Endothelial cell of hepatic sinusoid (primary cell): ENCODE measurements around the gene APBB1IP.
"Not testable (repeated sequence)": the region's sequence is repeated elsewhere in the genome, so short reads cannot be mapped to it uniquely, and the experiment has no call there.

Source experiments
- in situ Hi-C: cut with HindIII; loops from 2 replicates; pipeline ENCODE4 v1.10.0; 2017; ENCODE audit warnings: low sequenced_read_pairs

The APBB1IP gene, protein sequence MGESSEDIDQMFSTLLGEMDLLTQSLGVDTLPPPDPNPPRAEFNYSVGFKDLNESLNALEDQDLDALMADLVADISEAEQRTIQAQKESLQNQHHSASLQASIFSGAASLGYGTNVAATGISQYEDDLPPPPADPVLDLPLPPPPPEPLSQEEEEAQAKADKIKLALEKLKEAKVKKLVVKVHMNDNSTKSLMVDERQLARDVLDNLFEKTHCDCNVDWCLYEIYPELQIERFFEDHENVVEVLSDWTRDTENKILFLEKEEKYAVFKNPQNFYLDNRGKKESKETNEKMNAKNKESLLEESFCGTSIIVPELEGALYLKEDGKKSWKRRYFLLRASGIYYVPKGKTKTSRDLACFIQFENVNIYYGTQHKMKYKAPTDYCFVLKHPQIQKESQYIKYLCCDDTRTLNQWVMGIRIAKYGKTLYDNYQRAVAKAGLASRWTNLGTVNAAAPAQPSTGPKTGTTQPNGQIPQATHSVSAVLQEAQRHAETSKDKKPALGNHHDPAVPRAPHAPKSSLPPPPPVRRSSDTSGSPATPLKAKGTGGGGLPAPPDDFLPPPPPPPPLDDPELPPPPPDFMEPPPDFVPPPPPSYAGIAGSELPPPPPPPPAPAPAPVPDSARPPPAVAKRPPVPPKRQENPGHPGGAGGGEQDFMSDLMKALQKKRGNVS

GRCh38 chr10:26437637-26438461, at the start of gene APBB1IP:
Gene APBB1IP (plus strand): TSS chr10:26438341. CDS start chr10:26492327, 53,986 bp downstream.
- in situ Hi-C loops, result no loop called here

GRCh38 chr10:26389533-26389932, 48.6 kb upstream of the APBB1IP start:
- in situ Hi-C loops, result no loop called here

- in situ Hi-C loops, result no loop called here
Observed at GRCh38 chr10:26391701-26392695, 46.1 kb upstream of the APBB1IP start.

DNA sequence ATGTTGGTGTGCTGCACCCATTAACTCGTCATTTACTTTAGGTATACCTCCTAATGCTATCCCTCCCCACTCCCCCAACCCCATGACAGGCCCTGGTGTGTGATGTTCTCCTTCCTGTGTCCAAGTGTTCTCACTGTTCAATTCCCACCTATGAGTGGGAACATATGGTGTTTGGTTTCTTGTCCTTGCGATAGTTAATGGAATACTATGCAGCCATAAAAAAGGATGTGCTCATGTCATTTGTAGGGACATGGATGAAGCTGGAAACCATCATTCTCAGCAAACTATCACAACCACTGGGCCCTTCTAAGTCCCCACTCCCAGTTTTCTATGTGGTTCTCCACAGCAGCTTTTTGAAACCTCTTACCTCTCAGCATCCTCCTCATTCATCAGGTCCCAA, 39.8 kb upstream of the APBB1IP start:
- in situ Hi-C loops, result not testable (repeated sequence)

GRCh38 chr10:26407406-26407969, 30.7 kb upstream of the APBB1IP start:
- in situ Hi-C loops, result no loop called here

GRCh38 chr10:26408858-26409494, 29.2 kb upstream of the APBB1IP start:
- in situ Hi-C loops, result no loop called here

- in situ Hi-C loops, result no loop called here
Observed at GRCh38 chr10:26410356-26410755, 27.8 kb upstream of the APBB1IP start.

DNA sequence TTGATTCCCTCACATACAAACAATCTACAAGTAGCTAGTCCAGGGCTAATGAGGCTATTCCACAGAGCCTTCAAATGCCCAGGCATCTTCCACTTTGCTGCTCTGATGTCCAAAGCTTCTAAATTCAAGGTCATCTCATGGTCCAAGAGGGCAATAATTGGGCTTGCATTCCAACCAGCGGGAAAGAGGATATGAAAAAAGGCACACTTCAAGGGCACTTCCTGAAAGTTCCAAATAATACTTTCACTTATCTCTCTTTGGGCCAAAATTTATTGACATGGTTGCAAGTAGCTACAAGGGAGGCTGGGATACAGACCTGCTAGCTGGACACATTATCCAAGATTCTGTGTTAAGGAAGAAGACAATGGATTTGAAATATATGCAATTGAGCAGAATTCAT, 25.2 kb upstream of the APBB1IP start:
- in situ Hi-C loops, result no loop called here

DNA sequence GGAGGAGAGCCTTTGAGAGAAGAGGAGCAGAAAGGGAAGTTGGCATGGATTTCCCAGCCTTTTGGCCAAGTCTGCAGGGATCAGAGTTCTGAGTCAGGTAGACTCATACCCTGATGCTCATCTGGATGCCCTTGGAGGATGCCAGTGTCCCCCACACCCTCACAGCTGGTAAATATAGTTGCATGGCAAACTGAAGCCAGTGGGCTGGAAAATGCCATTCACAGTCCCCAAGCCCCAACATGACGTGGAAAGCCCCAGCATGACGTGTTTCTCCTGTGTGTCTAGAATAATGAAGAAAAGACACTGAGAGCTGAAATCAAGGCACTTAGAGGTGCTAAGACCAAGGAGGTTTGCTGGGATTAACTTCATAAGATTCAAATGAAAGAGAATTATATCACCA, 24.8 kb upstream of the APBB1IP start:
- in situ Hi-C loops, result no loop called here

DNA sequence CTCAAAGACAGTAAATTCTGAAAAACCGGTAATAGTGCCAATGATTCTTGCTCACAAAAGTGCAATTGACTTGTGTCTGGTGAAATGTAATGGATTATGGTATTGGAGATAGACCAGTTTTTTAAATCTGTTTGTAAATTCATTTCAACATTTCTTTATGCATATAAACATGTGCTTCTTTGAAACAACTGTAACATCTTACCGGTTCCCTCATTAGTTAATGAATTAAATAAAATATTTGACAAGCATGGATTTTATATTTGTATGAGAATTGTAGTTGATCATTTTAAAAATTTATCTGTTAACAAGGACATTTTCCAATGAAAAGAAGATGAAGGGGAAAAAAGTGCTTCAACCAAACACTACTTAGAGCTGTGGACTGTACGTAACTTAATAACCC, 21.0 kb upstream of the APBB1IP start:
- in situ Hi-C loops, result no loop called here

- in situ Hi-C loops, result no loop called here
Observed at GRCh38 chr10:26422977-26423376, 15.2 kb upstream of the APBB1IP start.

GRCh38 chr10:26423722-26424121, 14.4 kb upstream of the APBB1IP start:
- in situ Hi-C loops, result no loop called here

- in situ Hi-C loops, result no loop called here
Observed at GRCh38 chr10:26430641-26431163, 7.4 kb upstream of the APBB1IP start.

DNA sequence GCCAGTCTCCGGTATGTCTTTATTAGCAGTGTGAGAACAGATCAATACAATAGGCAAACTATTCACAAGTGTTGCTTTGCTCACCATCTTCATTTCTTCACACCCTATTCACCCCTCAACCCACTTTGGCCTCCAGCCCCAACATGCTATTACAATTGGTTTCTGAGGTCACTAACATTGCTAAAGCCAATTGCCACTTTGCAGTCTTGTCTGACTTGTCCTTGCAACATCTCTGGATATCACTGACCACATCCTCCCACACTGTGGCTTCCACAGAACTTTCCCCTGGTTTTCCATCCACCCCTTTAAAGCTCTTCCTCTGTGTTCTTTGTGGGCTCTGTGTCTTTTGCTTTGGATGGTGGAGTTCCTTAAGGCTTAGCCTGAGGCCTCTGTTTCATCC, 5.2 kb upstream of the APBB1IP start:
- in situ Hi-C loops, result no loop called here

GRCh38 chr10:26435852-26436251, 2.3 kb upstream of the APBB1IP start:
- in situ Hi-C loops, result no loop called here

DNA sequence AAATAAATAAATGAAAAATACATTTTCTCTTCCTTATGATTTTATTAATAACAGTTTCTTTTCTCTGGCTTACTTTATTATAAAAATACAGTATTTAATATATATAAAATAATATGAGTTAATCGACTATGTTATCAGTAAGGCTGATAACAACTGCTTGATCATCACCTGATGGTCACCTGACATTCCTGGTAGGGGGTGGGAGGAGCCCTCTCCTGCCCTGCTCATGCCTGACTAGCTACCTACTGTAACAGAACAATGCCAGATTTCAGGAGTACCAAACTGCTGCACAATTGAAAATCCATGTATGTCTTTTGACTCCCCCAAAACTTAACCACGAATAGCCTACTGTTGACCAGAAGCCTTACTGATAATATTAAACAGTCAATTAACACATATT, 1.3 kb upstream of the APBB1IP start:
- in situ Hi-C loops, result no loop called here

- in situ Hi-C loops, result no loop called here
Observed at GRCh38 chr10:26438534-26439341, 597 bp downstream of the APBB1IP start.

DNA sequence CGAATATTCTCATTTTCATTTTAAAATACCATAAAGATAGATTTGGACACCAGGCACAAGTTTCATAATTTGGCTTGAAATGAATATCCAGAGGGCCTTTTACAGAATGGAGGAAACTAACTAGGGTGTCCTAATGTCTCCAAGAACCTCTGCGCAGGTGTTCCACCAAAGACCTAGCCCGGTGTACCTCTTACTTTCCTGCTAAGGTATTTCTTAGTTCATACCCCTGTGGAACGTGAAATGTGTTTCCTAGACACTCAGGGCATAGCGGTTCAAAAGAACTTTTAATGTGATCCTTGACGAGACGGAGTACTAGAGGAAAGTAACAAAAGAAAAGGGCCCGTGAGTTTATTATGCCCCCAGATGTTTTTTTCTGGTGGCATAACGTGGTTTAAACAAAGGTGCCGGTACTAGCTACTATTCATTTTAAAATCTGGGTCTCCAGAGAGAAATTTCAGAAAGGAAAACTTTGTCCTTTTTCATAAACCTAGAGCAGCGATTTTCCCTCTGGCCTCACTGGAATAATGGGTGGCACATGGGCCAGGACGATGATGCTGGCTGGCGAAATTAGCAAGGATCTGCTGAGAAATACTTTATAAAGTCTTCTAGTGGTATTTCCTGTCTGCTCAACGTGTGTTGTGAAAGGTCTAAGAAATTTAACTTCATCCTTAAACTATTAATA, 1.4 kb downstream of the APBB1IP start:
- in situ Hi-C loops, result no loop called here
